Endothelial cell of umbilical vein (primary cell): Measurements from ENCODE around the gene KCNG2. TPM values are rescaled to one million over a fixed set of nuclear protein-coding genes. Genes with fewer than 3 reads are reported as not detected.

Experiments used
- BruUV-seq: library from RNA; stranded (reverse); fragments of 400-500 nt; replicated peaks from 2 replicates; lab custom pipeline; 2021; lab: Mats Ljungman, UMichigan
- CTCF ChIA-PET: fragments of 300-600, 350-600 bp; sonication (Branson Sonifier 250); formaldehyde crosslinking; loops from one replicate; lab custom pipeline; 2021; ENCODE audit warnings: antibody characterized with exemption, inconsistent platforms; lab: Charles Lee
- POLR2A ChIA-PET: fragments of 300-600, 350-600 bp; sonication (Branson Sonifier 250); formaldehyde crosslinking; loops from one replicate; lab custom pipeline; 2021; ENCODE audit warnings: antibody characterized with exemption, inconsistent platforms; lab: Charles Lee
- DNase-seq: peaks from one replicate; pipeline ENCODE4 v3.0.0-alpha.2; 2011; ENCODE audit warnings: low read depth, low spot score
- FAIRE-seq: peaks from 2 replicates; lab custom pipeline; 2011; peaks lifted over from hg19 to GRCh38; lab: Jason Lieb, UNC
- H2AFZ ChIP-seq: 2 replicates; pipeline ENCODE4 v1.6.0; 2012; ENCODE audit warnings: low read depth, low read length, control low read depth, inconsistent platforms
- H3K27ac ChIP-seq: 2 replicates; pipeline ENCODE4 v1.5.1; 2011; ENCODE audit warnings: low read depth, mild to moderate bottlenecking, control low read depth, low read length, moderate library complexity; ENCODE audit not compliant: insufficient read depth
- H3K27me3 ChIP-seq, 2 experiments: 2 replicates each; pipeline versions ENCODE4 v1.6.0 to v1.6.1; 2011; ENCODE audit warnings: low read length in 2 of 2, mixed read lengths in 1 of 2; ENCODE audit not compliant: control insufficient read depth in 2 of 2, insufficient read depth in 2 of 2
- H3K36me3 ChIP-seq, 2 experiments: 2 replicates in 1 of 2; 3 replicates in 1 of 2; pipeline ENCODE4 v1.5.1; 2011; ENCODE audit warnings: low read length in 2 of 2, mild to moderate bottlenecking in 1 of 2, moderate library complexity in 1 of 2; ENCODE audit not compliant: control insufficient read depth in 2 of 2, insufficient read depth in 2 of 2; ENCODE audit errors: extremely low read depth in 1 of 2
- H3K4me1 ChIP-seq: 3 replicates; pipeline ENCODE4 v1.5.1; 2011; ENCODE audit warnings: mild to moderate bottlenecking, low read length; ENCODE audit not compliant: control insufficient read depth, insufficient read depth; ENCODE audit errors: extremely low read depth
- H3K4me2 ChIP-seq: 2 replicates; pipeline ENCODE4 v1.6.1; 2011; ENCODE audit warnings: low read length, control low read depth, mixed read lengths; ENCODE audit not compliant: insufficient read depth
- H3K4me3 ChIP-seq, 3 experiments: fragments of 200-600 bp in 1 of 3; sonication (generic), shearing (Covaris generic) in 1 of 3; replicated peaks in 1 of 3; 2 replicates each; pipeline ENCODE4 v1.5.1; 2011 to 2016; ENCODE audit warnings: control low read depth in 3 of 3, low read length in 3 of 3, mild to moderate bottlenecking in 2 of 3, inconsistent platforms in 1 of 3, low read depth in 1 of 3, moderate library complexity in 1 of 3; ENCODE audit not compliant: insufficient read depth in 1 of 3
- H3K79me2 ChIP-seq: 2 replicates; pipeline ENCODE4 v1.6.0; 2012; ENCODE audit warnings: low read length, inconsistent platforms; ENCODE audit not compliant: control insufficient read depth, insufficient read depth
- H3K9ac ChIP-seq: replicated peaks from 2 replicates; pipeline ENCODE3; 2011; ENCODE audit warnings: low read length, control low read depth; ENCODE audit not compliant: insufficient read depth; ENCODE audit errors: extremely low read depth
- H3K9me1 ChIP-seq: replicated peaks from 3 replicates; pipeline ENCODE4 v1.6.0; 2011; ENCODE audit warnings: mild to moderate bottlenecking, low read length; ENCODE audit not compliant: control insufficient read depth, insufficient read depth; ENCODE audit errors: extremely low read depth
- H3K9me3 ChIP-seq: replicated peaks from 2 replicates; pipeline ENCODE4 v1.5.1; 2012; ENCODE audit warnings: low read length, inconsistent platforms; ENCODE audit not compliant: control insufficient read depth, insufficient read depth
- H4K20me1 ChIP-seq: replicated peaks from 2 replicates; pipeline ENCODE3; 2011; ENCODE audit warnings: mild to moderate bottlenecking, low read length; ENCODE audit not compliant: control insufficient read depth, insufficient read depth; ENCODE audit errors: extremely low read depth
- CTCF ChIP-seq, 2 donors: IDR thresholded peaks; 1 replicate in 1 of 2; 2 replicates in 1 of 2; pipeline ENCODE4 v1.5.1; 2011; ENCODE audit warnings: low read length in 2 of 2, mild to moderate bottlenecking in 2 of 2, moderate library complexity in 2 of 2, control low read depth in 1 of 2, inconsistent platforms in 1 of 2, low read depth in 1 of 2; ENCODE audit not compliant: insufficient read depth in 1 of 2; ENCODE audit errors: extremely low read depth in 1 of 2
- EZH2 ChIP-seq: IDR thresholded peaks from 2 replicates; pipeline ENCODE4 v1.6.1; 2012; ENCODE audit warnings: borderline replicate concordance, low read depth, mild to moderate bottlenecking, moderate library complexity, low read length, inconsistent platforms; ENCODE audit not compliant: severe bottlenecking
- FOS ChIP-seq: IDR thresholded peaks from 2 replicates; pipeline ENCODE4 v1.6.1; 2011; ENCODE audit warnings: mild to moderate bottlenecking, low read length, moderate library complexity, borderline replicate concordance; ENCODE audit not compliant: insufficient read depth
- GATA2 ChIP-seq: IDR thresholded peaks from 2 replicates; pipeline ENCODE4 v1.7.0; 2011; ENCODE audit warnings: low read depth, mild to moderate bottlenecking, moderate library complexity, mixed read lengths, low read length; ENCODE audit not compliant: insufficient read length, insufficient read depth
- JUN ChIP-seq: IDR thresholded peaks from 2 replicates; pipeline ENCODE4 v1.6.1; 2011; ENCODE audit warnings: borderline replicate concordance, low read depth; ENCODE audit not compliant: insufficient read length, insufficient read depth
- MAX ChIP-seq: IDR thresholded peaks from 2 replicates; pipeline ENCODE4 v1.6.1; 2011; ENCODE audit not compliant: insufficient read depth, insufficient read length
- MYC ChIP-seq: IDR thresholded peaks from one replicate; pipeline ENCODE4 v1.6.1; 2011; ENCODE audit warnings: mild to moderate bottlenecking, low read depth, low read length
- POLR2A ChIP-seq: IDR thresholded peaks from 2 replicates; pipeline ENCODE4 v1.6.1; 2012; ENCODE audit warnings: low read depth, mild to moderate bottlenecking, control low read depth, low read length
- POLR2AphosphoS5 ChIP-seq: IDR thresholded peaks from 2 replicates; pipeline ENCODE4 v1.6.1; 2012; ENCODE audit warnings: low read depth, mild to moderate bottlenecking, control low read depth, low read length, moderate library complexity; ENCODE audit not compliant: insufficient read depth
- dilution Hi-C: fragments of 300-500 bp; cut with MboI; formaldehyde crosslinking; loops from one replicate; pipeline ENCODE4 v1.15.0; 2019; ENCODE audit warnings: low sequenced_read_pairs; ENCODE audit not compliant: extremely low pct_ligation_motif_present
- intact Hi-C: fragments of 100-400 bp; cut with micrococcal nuclease; formaldehyde crosslinking; loops from one replicate; pipeline ENCODE4 v1.10.0; 2022
- polyA plus RNA-seq, 4 experiments: library from polyadenylated mRNA; depleted of rRNA in 3 of 4; stranded (reverse) in 3 of 4; unstranded in 1 of 4; fragments of >200 nt; gene quantifications; 2 replicates each; pipeline versions ENCODE4 v1.2.1 to v1.2.3, GENCODE V29; 2011 to 2012; ENCODE audit warnings: missing spikeins in 1 of 4
- total RNA-seq: library from RNA; stranded (reverse); gene quantifications from 2 replicates; pipeline ENCODE4 v1.2.3, GENCODE V29; 2021

The KCNG2 gene
- total and polyA plus RNA-seq, 2 donors (not counting 3 experiments of a cell fraction or from before 2014, with no cell fraction given), result not detected

- FAIRE-seq, result no peak
These were observed 22.2 kb downstream of the KCNG2 start for GRCh38 chr18:79819968-79820351.

More at GRCh38 chr18:79819968-79820351, 22.2 kb downstream of the KCNG2 start:
- Histone ChIP-seq H3K27ac (no peak overlapping the region), H3K4me1 (no peaks in the 10 kb centered on the region), H3K27me3 (no peaks in the 10 kb centered on the region), H3K9me3 (no peaks in the 10 kb centered on the region), H3K4me3 (no peak overlapping the region), H4K20me1 (no peaks in the 10 kb centered on the region), H3K79me2 (no peaks in the 10 kb centered on the region), H3K9ac (no peak overlapping the region), H3K9me1 (no peaks in the 10 kb centered on the region), H3K4me2 (no peak overlapping the region), H2AFZ (no peak overlapping the region), H3K36me3 (no peaks in the 10 kb centered on the region)
- no TSS peak for BruUV-seq
- CTCF ChIA-PET, result no interaction called here
- POLR2A ChIA-PET, result no interaction called here
- dilution Hi-C loops (no loop called here), intact Hi-C loops (no loop called here)
- no peak for DNase-seq
- TF ChIP-seq POLR2A (no peak), EZH2 (no peak), MYC (no peak), FOS (no peak), JUN (no peak), POLR2AphosphoS5 (no peak), CTCF (IDR thresholded peaks at IDR 0.05; ENCODE audit: extremely low read depth in 1 of 2, insufficient read depth in 1 of 2, low read depth in 1 of 2, low read length in 2 of 2) (no peak), GATA2 (no peak), MAX (no peak)
